ENCODE data around the gene RERE.

RERE gene

DNA sequence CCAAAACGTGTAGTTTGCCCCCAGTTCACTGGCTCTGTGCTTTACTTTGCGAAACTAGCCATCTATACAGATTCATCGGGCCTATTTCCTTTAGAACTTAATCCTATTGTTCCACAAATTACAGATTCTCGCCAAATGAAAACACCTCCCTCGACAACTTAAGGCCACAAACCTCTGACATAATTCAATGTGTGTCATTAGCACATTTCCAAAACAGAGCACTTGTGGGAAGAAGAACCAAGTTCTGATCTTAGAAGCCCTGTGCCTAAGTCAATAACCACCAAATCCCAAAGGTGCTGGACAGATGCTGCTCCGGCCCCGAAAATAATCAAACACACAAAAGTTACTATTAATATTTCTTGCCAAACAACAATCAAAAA is 405.6 kb downstream of the RERE start:
- Histone ChIP-seq H3K4me1 (ENCODE audit: control insufficient read depth, low read length) (peaks cover 30% of the 10 kb centered on the region), H3K36me3 (ENCODE audit: control insufficient read depth, low read length) (peaks cover 88% of the 10 kb centered on the region), H3K27ac (ENCODE audit: low read depth, low read length) (no peak overlapping the region), H3F3A (ENCODE audit: control insufficient read depth, insufficient read depth) (no peaks in the 10 kb centered on the region), H3K9me3 (ENCODE audit: control insufficient read depth, insufficient read depth, low read length) (no peaks in the 10 kb centered on the region), H3K4me3 (ENCODE audit: low read length) (no peak overlapping the region), H3K4me2 (ENCODE audit: low read length) (no peak overlapping the region), H3K79me2 (ENCODE audit: control insufficient read depth, low read length) (peaks cover 99% of the 10 kb centered on the region), H4K20me1 (ENCODE audit: control insufficient read depth, insufficient read depth, low read depth, low read length) (peaks cover 11% of the 10 kb centered on the region), H3K9me2 (replicated peaks; ENCODE audit: control insufficient read depth, low read length) (no peaks in the 10 kb centered on the region), H3K27me3 (ENCODE audit: control insufficient read depth, low read length) (no peaks in the 10 kb centered on the region)
- no peak for TF ChIP-seq EZH2phosphoT487 (IDR thresholded peaks at IDR 0.05; ENCODE audit: borderline replicate concordance, low read length)
- TF ChIP-seq CTCF (IDR thresholded peaks at IDR 0.05; ENCODE audit: low read depth, low read length, poor library complexity, severe bottlenecking) = no peak

DNA sequence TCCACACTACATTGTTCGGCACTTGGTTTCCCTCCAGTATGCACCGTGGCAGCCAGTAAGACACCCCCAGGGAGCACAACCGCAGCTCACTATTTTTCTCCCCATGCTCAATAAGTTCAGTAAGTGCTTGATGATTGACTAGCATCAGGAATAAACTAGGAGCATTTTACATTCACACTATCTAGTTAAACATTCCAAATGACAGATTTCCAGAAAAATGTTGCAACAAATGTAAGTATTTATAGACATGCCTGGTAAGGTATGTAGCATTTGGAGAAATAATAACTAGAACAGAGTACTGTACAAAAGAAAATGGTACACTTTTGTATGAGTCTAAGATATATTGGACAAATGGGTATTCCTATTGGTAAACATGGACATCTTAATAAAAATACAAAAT is 406.6 kb downstream of the RERE start:
- no peaks in the 10 kb centered on the region for H3F3A ChIP-seq (ENCODE audit: control insufficient read depth, insufficient read depth)
- H3K4me3 ChIP-seq (ENCODE audit: low read length) = no peak overlapping the region
- H3K4me1 ChIP-seq (ENCODE audit: control insufficient read depth, low read length) = peaks cover 27% of the 10 kb centered on the region
- no peaks in the 10 kb centered on the region for H3K27me3 ChIP-seq (ENCODE audit: control insufficient read depth, low read length)
- H4K20me1 ChIP-seq (ENCODE audit: control insufficient read depth, insufficient read depth, low read depth, low read length) = peaks cover 11% of the 10 kb centered on the region
- H3K9me2 ChIP-seq (replicated peaks; ENCODE audit: control insufficient read depth, low read length) = no peaks in the 10 kb centered on the region
- TF ChIP-seq CTCF (IDR thresholded peaks at IDR 0.05; ENCODE audit: low read depth, low read length, poor library complexity, severe bottlenecking) = no peak
- H3K36me3 ChIP-seq (ENCODE audit: control insufficient read depth, low read length) = peaks cover 89% of the 10 kb centered on the region
- H3K79me2 ChIP-seq (ENCODE audit: control insufficient read depth, low read length) = peaks cover 99% of the 10 kb centered on the region
- H3K9me3 ChIP-seq (ENCODE audit: control insufficient read depth, insufficient read depth, low read length) = no peaks in the 10 kb centered on the region
- no peak overlapping the region for H3K27ac ChIP-seq (ENCODE audit: low read depth, low read length)
- H3K4me2 ChIP-seq (ENCODE audit: low read length) = no peak overlapping the region

DNA sequence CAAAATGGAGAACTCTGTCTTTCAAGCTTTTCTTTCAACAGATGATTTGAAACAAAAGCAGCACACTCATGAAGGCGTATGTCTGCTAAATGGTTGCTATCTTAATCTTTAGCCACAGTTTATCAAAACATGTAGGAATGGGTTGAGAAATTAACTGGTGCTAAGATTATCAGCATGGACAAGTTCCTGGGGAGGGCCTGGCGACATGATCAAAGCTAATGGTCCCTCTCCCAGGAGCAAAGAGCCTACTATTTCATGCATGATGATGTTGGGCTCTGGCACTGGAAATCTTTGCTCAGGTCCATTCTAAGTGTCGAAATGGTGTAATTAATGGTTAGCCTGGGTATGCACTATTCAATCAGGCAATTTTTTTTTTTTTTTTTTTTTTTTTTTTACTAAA is 407.8 kb downstream of the RERE start:
- Histone ChIP-seq H3F3A (ENCODE audit: control insufficient read depth, insufficient read depth) (no peaks in the 10 kb centered on the region), H3K9me2 (replicated peaks; ENCODE audit: control insufficient read depth, low read length) (no peaks in the 10 kb centered on the region), H3K27ac (ENCODE audit: low read depth, low read length) (no peak overlapping the region), H4K20me1 (ENCODE audit: control insufficient read depth, insufficient read depth, low read depth, low read length) (peaks cover 13% of the 10 kb centered on the region), H3K9me3 (ENCODE audit: control insufficient read depth, insufficient read depth, low read length) (no peaks in the 10 kb centered on the region), H3K4me2 (ENCODE audit: low read length) (peak overlapping the region; percentile 2; the same call in 1 of the 2 replicates), H3K4me3 (ENCODE audit: low read length) (no peak overlapping the region), H3K4me1 (ENCODE audit: control insufficient read depth, low read length) (peaks cover 27% of the 10 kb centered on the region), H3K36me3 (ENCODE audit: control insufficient read depth, low read length) (peaks cover 83% of the 10 kb centered on the region), H3K27me3 (ENCODE audit: control insufficient read depth, low read length) (no peaks in the 10 kb centered on the region), H3K79me2 (ENCODE audit: control insufficient read depth, low read length) (peaks cover 97% of the 10 kb centered on the region)
- TF ChIP-seq CTCF (IDR thresholded peaks at IDR 0.05; ENCODE audit: low read depth, low read length, poor library complexity, severe bottlenecking) (no peak), EZH2phosphoT487 (IDR thresholded peaks at IDR 0.05; ENCODE audit: borderline replicate concordance, low read length) (no peak)

DNA sequence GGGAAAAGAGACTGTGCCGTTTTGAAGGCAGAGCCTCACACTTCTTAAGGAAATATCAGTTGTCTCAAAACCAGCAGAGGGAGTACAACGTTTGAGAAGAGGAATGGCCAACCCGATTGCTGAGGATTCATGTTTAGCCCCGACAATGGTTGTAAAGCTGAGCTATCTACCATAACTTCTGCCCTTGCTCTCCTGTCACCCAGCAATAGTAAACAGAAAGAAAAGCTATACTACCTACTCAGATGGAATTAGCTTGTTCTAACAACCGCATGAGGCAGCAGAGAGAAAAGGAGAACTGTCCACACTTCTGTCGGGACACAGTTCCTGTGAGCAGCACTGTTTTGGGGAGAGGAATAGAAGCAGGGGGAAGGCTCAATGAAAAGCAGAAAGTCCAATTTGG is 408.3 kb downstream of the RERE start:
- TF ChIP-seq EZH2phosphoT487 (IDR thresholded peaks at IDR 0.05; ENCODE audit: borderline replicate concordance, low read length) (no peak), CTCF (IDR thresholded peaks at IDR 0.05; ENCODE audit: low read depth, low read length, poor library complexity, severe bottlenecking) (peak; percentile 61)
- H3K4me2 ChIP-seq (ENCODE audit: low read length) = peak overlapping the region; percentile 2; the same call in 1 of the 2 replicates
- H3K36me3 ChIP-seq (ENCODE audit: control insufficient read depth, low read length) = peaks cover 82% of the 10 kb centered on the region
- H3K27ac ChIP-seq (ENCODE audit: low read depth, low read length) = no peak overlapping the region
- H3K4me3 ChIP-seq (ENCODE audit: low read length) = no peak overlapping the region
- H3K4me1 ChIP-seq (ENCODE audit: control insufficient read depth, low read length) = peaks cover 27% of the 10 kb centered on the region
- H3F3A ChIP-seq (ENCODE audit: control insufficient read depth, insufficient read depth) = no peaks in the 10 kb centered on the region
- peaks cover 97% of the 10 kb centered on the region for H3K79me2 ChIP-seq (ENCODE audit: control insufficient read depth, low read length)
- H3K27me3 ChIP-seq (ENCODE audit: control insufficient read depth, low read length) = no peaks in the 10 kb centered on the region
- H3K9me3 ChIP-seq (ENCODE audit: control insufficient read depth, insufficient read depth, low read length) = no peaks in the 10 kb centered on the region
- no peaks in the 10 kb centered on the region for H3K9me2 ChIP-seq (replicated peaks; ENCODE audit: control insufficient read depth, low read length)
- peaks cover 13% of the 10 kb centered on the region for H4K20me1 ChIP-seq (ENCODE audit: control insufficient read depth, insufficient read depth, low read depth, low read length)
